NB4 (cell line): Measurements from ENCODE around the gene ADORA1.

Experiments
- CTCF ChIP-seq: IDR thresholded peaks from one replicate; pipeline ENCODE4 v1.5.1; 2012; ENCODE audit warnings: low read depth, low read length
- MAX ChIP-seq: IDR thresholded peaks from 2 replicates; pipeline ENCODE4 v1.6.1; 2011; ENCODE audit warnings: low read depth, low read length
- POLR2A ChIP-seq: IDR thresholded peaks from 2 replicates; pipeline ENCODE4 v1.6.1; 2011; ENCODE audit warnings: mild to moderate bottlenecking; ENCODE audit not compliant: insufficient read length; ENCODE audit errors: extremely low read depth

GRCh38 chr1:203133970-203134725 is 6.6 kb downstream of the ADORA1 start:
- TF ChIP-seq CTCF (no peak), MAX (no peak), POLR2A (no peak)
